ENCODE results near the gene ANKRD11.

Gene ANKRD11

DNA sequence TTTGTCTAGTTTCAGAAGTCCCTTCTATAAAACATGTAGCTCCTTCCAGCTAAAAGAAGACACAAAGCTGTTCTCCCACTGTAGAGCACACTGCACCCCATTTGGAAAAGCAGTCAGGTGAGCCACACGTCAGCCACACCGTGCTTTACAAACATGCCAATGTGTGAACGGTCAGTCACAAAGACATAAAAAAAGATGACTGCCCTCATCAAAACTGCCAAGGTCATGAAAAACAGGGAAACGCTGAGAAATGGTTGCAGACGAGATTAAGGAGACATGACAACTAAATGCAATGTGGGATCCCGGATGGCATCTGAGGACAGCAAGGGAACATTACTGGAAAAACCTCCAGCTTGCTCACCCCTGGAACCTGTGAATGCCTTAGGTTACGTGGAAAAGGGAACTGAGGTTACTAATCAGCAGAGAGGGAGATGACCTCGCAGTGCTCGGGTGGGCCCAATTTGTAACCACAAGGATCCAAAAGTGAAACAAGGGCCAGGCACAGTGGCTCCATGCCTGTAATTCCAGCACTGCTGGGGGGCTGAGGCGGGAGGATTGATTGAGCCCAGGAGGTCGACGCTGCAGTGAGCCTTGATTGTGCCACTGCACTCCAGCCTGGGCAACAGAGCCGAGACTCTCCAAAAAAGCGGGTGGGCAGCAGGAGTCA is 8.1 kb downstream of the ANKRD11 start:
- no peak for DNase-seq (ENCODE audit: low read depth)
- TF ChIP-seq, protein P1, sequence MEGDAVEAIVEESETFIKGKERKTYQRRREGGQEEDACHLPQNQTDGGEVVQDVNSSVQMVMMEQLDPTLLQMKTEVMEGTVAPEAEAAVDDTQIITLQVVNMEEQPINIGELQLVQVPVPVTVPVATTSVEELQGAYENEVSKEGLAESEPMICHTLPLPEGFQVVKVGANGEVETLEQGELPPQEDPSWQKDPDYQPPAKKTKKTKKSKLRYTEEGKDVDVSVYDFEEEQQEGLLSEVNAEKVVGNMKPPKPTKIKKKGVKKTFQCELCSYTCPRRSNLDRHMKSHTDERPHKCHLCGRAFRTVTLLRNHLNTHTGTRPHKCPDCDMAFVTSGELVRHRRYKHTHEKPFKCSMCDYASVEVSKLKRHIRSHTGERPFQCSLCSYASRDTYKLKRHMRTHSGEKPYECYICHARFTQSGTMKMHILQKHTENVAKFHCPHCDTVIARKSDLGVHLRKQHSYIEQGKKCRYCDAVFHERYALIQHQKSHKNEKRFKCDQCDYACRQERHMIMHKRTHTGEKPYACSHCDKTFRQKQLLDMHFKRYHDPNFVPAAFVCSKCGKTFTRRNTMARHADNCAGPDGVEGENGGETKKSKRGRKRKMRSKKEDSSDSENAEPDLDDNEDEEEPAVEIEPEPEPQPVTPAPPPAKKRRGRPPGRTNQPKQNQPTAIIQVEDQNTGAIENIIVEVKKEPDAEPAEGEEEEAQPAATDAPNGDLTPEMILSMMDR (IDR thresholded peaks at IDR 0.05; ENCODE audit: low read length, missing control alignments), result no peak
- H3K4me3 ChIP-seq (replicated peaks; ENCODE audit: low read depth, low read length), result no peak overlapping the region

DNA sequence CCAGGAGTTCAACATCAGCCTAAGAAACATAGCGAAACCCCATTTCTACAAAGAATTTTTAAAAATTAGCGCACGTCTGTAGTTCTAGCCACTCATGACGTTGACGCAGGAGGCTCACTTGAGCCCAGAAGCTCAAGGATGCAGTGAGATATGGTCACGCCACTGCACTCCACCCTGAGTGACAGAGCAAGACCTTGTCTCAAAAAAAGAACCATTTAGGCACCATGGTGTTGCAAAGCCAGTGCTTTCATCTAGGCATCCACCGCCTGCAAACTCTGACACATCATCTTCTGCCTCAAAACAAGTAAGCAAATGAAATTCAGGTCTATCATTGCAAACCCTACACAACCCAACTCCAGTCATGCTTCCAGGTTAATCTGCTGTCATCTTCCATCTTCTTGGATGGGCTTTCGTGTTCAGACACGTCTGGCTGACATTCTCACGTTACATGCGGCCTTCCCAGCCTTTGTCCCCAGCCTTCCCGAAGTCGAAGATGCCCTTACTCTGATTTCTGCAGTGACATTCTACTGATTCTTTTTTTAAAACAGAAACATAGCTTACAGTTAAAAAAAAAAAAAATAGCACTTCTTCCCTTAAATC is 8.9 kb downstream of the ANKRD11 start:
- DNase-seq (ENCODE audit: low read depth), result no peak
- H3K4me3 ChIP-seq (replicated peaks; ENCODE audit: low read depth, low read length), result no peak overlapping the region
- TF ChIP-seq, protein P1 (IDR thresholded peaks at IDR 0.05; ENCODE audit: low read length, missing control alignments), result no peak

DNA sequence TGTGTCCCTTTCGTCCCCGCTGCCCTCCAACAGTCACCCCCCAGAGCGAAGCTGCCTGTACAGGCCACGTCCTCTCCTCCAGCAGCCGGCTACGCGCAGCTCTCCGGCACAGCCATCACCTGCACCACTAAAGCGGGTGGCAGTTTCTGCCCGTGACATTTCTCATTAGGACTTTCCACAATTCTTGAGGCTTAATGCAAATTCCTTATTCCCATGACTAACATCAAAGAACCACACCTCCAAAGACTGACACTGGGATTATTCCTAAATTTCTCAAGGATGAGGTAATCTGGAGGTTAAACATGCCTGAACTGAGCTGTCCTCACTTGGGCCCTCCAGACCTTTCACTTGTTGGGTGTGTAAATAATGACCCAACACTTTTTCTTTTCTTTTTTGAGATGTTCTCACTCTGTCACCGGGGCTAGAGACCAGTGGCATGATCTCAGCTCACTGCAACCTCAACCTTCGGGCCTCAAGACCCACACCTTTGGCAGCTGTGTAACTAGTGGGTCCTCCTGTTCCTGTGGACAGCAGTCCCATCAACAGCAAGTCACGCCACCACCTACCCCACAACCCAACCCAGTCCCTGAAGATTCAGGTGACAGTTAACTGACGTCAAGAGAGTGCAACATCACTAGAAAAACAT is 11.7 kb downstream of the ANKRD11 start:
- peak; percentile 33 for DNase-seq (ENCODE audit: low read depth)
- H3K4me3 ChIP-seq (replicated peaks; ENCODE audit: low read depth, low read length), result no peak overlapping the region
- TF ChIP-seq, protein P1 (IDR thresholded peaks at IDR 0.05; ENCODE audit: low read length, missing control alignments), result no peak

DNA sequence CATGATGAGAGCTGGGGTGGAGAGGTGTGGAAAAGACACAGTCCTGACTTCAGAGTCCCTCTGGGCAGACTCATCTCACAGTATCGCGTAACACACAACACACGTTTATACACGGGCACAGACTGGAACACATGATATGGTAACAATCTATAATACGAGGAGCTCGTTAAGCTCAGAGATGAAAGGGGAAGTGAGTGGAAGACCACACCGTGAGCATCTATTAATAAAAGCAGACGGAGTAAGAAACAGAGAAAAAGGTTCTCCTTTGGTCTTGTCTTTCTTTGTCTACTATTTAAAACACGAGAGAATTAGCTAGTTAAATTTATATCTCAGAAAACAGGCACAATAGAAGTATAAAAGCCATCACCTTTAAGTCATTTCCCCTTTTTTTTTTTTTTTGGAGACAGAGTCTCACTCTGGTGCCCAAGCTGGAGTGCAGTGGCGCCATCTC is 13.5 kb downstream of the ANKRD11 start:
- TF ChIP-seq, protein P1 (IDR thresholded peaks at IDR 0.05; ENCODE audit: low read length, missing control alignments), result no peak
- no peak overlapping the region for H3K4me3 ChIP-seq (replicated peaks; ENCODE audit: low read depth, low read length)
- no peak for DNase-seq (ENCODE audit: low read depth)

DNA sequence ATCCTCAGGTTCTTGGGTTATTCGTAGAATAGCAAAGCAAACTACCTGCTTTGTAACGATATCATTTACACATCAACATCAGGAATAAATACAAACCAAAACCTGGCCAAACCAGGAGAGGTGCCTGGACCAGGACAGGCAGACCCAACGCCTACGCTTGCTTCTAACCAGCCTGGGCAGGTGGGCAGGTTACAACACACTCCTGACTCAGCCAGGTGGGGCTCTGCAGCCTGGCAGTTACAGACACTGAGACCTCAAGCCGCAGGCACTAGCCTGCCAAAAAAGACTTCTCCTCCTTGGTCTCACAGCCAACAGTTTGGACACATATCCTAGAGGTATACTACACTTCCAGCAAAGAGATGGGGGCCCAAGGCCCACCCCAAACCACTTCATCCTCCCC is 14.0 kb downstream of the ANKRD11 start:
- H3K4me3 ChIP-seq (replicated peaks; ENCODE audit: low read depth, low read length), result no peak overlapping the region
- TF ChIP-seq, protein P1 (IDR thresholded peaks at IDR 0.05; ENCODE audit: low read length, missing control alignments), result no peak

DNA sequence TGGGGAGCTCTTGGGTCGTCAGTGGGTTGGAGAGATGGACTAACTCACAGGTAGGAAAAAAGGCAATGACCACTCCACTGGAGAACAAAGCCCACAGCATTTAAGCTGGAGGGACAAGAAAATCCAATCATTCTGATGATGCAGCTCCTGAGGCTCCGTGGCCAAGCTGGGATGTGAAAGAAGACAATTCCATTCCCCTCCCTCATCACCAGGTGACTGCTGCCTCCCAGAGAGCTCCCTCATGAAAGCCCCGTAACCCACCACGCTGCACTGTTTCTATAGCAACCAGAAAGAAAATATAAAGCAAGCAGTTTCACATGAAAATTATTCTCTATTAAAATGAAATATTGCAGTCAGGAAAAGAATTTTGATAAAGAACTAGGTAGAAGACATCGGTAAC is 15.2 kb downstream of the ANKRD11 start:
- DNase-seq (ENCODE audit: low read depth), result no peak
- TF ChIP-seq, protein P1 (IDR thresholded peaks at IDR 0.05; ENCODE audit: low read length, missing control alignments), result no peak
- no peak overlapping the region for H3K4me3 ChIP-seq (replicated peaks; ENCODE audit: low read depth, low read length)

More for the DNA sequence above, 14.0 kb downstream of the ANKRD11 start:
- DNase-seq (ENCODE audit: low read depth), result no peak

Data from fibroblast of pulmonary artery (primary cell).